Activated T-cell treated with anti-CD3 and anti-CD28 coated beads for 24 hours (primary cell): ENCODE results near the gene ROR2.
"Not testable (repeated sequence)": the region's sequence is repeated elsewhere in the genome, so short reads cannot be mapped to it uniquely, and the experiment has no call there.

Experiments used
- DNase-seq: peaks from one replicate; pipeline ENCODE4 v3.0.0-alpha.2; 2020; ENCODE audit warnings: low read depth

The ROR2 gene

DNA sequence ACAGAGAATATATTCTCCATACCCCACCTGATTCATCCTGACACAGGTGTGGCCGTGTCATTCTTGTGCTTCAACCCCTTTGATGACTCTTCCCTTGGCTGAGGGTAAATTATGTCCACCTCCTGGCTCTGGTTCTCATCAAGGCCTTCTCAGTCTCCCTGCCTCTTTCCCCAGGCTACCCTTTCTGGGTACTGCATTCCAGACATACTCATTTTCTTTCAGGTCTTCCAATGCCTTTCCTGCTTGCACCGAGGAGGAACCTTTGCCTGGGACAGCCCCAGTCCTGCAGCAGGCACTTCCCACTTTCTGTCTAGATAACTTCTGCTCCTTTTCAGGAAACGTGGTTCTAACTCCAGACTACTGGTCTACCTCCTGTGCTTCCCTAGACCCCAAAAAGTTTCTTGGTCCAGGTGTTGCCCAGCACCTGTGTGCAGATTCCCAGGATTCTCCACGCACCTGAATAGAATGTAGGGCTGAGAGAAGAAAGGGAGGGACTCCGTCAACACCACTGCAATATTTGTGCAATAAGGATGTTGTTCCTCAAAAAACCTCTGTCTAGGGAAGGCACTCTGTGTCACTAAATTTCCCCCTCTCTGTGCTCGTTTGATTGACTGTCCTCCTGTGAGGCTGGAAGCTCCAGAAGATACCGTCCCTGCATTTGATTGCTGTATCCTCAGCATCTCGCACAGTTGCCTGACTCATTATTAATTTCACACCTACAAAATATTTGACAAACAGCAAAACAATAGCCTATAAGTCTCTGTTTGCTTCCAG lies 271.0 kb downstream of the ROR2 start:
- no peak for DNase-seq

DNA sequence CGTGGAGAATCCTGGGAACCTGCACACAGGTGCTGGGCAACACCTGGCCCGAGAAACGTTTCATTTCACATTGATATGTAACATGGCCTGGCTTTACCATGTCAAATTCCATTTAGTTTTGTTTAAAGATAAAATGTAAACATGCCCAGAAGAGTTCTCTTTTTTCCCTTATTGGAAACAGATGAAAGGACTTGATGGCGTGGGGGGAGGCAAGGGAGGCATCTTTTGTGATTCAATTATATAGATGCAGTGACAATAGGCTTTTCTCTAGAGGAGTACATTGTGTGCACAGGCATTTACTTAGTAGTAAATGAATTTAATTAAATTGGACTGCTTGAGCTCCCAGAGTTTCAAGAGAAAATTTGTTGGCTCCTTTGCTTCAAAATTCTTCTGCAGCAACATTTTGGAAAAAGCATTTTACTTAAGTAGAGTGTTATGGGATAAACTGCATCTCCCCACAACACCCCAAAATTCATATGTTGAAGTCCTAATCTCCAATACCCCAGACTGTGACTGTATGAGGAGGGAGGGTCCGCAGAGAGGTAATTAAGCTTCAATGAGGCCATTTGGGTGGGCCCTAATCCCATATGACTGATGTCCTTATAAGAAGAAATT lies 272.1 kb downstream of the ROR2 start:
- DNase-seq: no peak

DNA sequence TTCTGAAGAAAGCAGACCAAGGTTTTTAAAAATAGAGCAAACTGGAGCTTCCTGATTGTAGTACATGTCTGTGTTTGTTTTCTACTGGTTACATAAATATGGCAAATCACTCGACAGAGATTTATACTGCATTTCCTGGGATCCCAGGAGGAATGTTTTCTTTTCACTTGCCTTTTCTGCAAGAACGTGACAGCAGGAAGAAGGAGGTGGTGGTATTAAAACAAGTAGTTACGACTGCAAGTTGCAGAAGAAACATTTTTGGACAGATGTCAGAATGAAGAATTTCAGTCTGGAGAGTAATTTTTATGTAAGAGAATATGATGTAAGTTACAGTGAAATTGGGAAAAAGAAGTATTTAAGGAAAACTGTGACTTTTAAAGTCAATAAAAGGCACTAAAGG lies 272.7 kb downstream of the ROR2 start:
- DNase-seq: no peak

- no peak for DNase-seq
Measured at GRCh38 chr9:91676046-91676445, 274.0 kb downstream of the ROR2 start.

DNA sequence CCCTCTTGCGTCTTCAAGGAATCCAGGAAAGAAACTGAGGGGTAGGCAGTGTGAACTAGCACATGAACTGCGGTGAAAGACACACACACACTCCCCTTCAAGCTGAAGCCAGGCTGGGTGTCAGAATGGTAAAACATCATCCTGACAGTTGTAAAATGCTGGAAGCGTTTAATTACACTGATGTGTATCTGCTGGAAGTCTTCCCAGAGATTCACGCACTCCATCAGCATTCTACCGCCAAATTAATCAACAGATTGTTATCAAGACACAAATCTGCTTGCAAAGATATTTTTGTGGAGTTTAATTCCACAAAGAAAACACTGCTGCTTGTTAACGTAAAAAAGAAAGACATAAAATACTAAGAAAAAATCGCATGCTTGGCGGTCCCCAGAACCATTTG lies 285.4 kb downstream of the ROR2 start:
- DNase-seq: no peak

DNA sequence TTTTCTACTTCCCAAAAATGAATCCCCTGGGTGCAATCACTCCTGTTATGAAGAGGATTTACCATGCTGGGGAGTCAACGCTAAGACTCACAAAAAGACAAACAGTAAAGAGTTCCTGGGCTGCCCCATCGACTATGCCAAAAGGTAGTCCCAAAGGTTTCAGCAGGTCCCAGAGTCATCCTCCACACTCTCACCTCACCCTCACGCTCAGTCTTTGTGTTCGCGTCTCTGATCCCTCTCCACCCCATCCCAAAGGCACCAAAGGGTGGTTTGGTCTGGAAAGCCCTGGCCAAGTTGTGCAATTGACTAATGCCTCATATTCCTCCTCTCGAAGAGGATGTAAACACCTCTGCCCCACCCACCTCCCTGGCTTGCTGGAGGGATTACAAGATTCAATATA lies 286.2 kb downstream of the ROR2 start:
- no peak for DNase-seq

DNA sequence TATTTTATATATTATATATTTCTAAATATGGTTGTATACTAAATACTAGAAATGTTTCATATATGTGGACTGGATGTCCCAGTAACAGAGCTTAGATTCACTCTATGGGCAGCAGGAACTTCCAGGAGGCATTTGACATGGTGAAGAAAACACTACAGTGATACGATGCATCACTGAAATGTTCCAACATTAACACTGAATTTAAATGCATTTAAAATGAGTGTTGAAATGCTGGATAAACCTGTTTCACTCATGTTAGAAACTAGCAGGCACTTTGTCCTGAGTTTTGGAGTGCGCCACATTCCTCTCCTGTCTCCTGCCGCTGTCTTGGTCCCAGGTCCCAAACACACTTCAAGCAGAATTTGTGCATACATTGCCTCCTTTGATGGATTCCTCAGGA lies 288.6 kb downstream of the ROR2 start:
- DNase-seq: no peak

GRCh38 chr9:91660521-91660920 lies 289.5 kb downstream of the ROR2 start:
- no peak for DNase-seq

DNA sequence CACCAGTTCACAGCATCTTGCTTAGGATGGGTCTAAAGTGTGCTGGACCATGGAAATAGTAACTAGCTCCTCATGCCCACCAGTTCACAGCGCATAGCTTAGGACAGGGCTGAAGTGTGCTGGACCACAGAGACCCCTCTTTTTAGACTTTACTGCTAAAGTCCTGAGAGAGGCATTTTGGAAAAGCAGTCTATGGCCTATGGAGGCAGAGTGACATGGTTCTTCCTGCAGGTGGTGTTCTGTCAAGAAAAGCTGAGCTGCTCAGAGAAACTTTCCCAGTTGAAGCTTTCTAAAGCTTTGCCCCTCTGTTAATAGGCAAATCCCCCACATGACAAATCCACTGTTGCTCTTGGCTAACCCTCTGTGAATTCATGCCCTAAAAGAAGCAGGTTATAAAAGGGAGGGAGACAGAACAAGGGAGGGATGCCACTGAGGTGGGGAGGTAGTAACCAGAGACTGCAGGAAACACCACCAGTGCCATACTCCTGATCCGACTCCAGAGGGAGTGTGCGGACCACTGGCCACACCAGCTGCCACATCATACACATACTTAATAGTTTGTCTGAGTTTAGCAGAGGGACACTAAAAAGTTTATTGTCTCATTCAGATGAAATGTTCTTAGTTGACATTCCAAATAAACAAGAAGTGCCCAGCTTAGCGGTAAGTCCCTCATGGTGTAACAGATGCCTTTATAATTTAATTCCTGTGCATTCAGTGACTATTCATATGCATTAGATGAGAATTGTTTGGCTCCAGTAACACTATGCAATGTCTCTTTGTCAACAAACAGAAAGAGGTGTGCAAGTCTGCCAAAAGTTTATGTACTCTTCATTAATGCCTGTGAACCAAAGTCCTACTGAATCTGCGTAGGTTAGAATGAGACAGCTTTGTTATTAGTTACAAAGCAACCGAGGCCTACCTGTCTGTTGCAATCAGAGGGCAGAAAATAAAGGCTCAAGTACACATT lies 290.2 kb downstream of the ROR2 start:
- no peak for DNase-seq

- no peak for DNase-seq
Measured at GRCh38 chr9:91658513-91659105, 291.4 kb downstream of the ROR2 start.

- no peak for DNase-seq
Measured at GRCh38 chr9:91657501-91657900, 292.5 kb downstream of the ROR2 start.

DNA sequence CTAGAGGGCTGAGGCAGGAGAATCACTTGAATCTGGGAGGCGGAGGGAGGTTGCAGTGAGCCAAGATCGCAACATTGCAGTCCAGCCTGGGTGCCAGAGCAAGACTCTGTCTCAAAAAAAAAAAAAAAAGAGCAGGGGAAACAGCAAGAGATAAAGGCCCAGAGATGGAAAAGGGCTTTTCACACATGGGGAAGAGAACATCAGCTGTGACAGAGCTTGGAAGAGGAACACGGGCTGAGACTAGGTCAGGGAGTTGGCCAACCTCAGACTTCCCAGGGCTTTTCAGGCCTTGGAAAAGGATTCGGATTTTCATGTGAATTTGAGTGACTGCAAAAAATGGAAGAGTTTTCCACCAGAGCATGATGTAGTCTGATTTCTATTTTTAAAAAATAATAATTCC lies 294.4 kb downstream of the ROR2 start:
- DNase-seq: no peak

GRCh38 chr9:91655215-91655614 lies 294.8 kb downstream of the ROR2 start:
- no peak for DNase-seq

DNA sequence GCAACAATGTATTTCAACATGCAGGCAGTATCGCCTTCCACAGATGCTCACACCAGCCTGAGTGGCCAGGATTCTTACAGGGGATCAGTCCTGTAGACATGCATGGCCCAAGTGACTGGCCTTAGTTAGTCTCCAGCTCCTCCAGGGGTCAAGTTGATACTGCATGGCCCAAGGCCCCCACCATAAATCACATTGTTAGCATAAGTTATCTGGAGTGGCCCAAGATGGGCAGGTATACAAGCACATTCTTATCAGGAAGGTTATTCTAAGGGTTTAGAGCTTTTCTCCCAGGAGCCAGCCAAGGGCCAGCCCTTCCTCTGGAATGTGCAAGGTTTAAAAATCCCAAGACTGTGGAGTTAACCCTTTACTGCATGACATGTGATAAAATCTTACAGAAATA lies 295.5 kb downstream of the ROR2 start:
- DNase-seq: no peak

GRCh38 chr9:91647371-91647770 lies 302.7 kb downstream of the ROR2 start:
- no peak for DNase-seq

DNA sequence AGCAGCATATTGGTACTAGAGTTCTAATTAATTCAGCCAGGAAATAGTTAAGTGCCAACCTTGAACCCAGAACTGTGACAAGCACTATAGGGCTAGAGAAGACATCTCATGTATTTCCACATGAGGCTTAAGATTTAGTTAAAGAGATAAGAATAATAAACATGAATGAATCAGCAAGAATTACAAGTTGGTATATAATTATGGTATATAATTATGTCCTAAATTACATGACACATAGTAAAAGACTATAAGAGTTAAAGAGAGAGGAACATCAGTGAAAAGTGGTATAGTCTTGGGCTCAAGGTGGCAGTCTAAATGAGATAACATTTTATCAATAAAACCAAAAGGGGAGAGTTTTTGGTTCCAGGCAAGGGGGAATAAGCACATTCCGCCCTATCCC lies 303.3 kb downstream of the ROR2 start:
- DNase-seq: no peak

DNA sequence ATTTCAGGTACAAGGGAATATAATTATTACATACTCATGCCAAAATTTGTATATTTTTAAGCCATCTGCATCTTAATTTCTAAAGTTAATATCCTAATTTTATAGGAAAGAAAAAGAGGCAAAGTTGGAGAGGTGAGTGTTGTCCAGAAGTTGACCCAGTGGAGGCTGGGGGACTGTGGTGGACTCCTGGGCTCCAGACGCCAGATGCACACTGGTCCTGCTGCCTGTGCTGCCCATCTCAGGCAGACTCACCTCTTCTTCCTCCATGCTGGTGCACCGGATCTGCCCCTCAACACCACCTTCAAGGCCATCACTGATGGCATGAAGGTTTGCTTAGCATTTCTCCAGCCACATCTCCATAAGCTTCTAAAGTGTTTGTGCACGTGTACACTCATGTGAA lies 305.6 kb downstream of the ROR2 start:
- DNase-seq: no peak

DNA sequence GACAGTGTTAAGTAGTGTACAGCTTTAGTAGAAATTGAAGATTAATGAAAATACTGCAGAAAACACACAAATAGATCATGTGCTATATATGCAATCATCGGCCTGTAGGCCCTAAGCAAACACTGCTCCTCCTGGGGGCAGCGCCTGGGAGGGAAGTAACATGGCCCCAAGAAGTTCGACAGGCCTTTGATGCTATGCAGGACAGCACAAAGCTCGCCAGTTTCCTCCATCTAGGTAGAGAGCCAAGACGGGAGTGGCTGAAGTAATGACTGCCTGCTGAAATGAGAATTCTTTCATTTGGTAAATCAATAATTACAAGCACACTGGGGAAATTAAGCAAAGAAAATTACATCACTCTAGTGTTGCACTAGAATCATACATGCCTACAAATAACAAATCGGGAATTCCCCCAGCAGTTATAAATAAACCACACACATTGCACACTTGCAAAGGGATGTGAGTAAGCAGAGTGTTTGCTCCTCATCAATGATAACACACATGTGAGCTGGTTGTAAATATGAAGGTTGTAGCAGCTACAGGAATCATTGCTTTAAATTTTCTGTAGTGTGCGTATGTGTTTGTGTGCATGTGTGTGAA lies 306.4 kb downstream of the ROR2 start:
- DNase-seq: no peak

DNA sequence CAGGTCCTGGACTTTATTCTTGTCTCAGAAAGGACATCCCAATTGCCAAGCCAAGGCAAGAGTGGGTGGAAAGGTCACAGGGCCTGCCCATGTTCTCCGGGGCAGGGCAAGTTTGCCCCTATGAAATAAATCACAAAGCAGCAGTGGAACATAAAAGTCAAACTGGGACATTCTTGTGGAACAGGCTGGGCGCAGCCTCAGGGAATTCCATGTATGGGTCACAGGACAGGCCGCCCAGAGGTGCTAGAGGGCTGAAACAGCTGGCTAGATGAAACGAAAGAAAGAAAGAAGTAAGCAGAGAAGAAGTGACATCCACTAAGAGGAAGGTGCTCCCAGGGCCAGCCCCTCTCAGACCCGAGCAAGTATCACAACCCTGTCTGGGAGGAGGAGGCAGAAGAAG lies 307.3 kb downstream of the ROR2 start:
- DNase-seq: no peak

GRCh38 chr9:91640428-91640827 lies 309.6 kb downstream of the ROR2 start:
- DNase-seq: no peak

GRCh38 chr9:91639054-91639453 lies 311.0 kb downstream of the ROR2 start:
- DNase-seq: no peak

- DNase-seq: not testable (repeated sequence)
Measured at GRCh38 chr9:91634832-91635231, 315.2 kb downstream of the ROR2 start.
